Activated CD4-positive, alpha-beta T cell treated with anti-CD3 and anti-CD28 coated beads, Interleukin-2, amount 10 ng/mL, durations not matched to agents 7 days and 5 days (primary cell): ENCODE results near the gene CREB3L1. TPM values are rescaled to one million over a fixed set of nuclear protein-coding genes. Genes with fewer than 3 reads are reported as not detected.

Source experiments
- CTCF ChIA-PET: fragments of 350-600 bp; sonication (Branson Sonifier 250); formaldehyde crosslinking; loops from one replicate; lab custom pipeline; 2021; ENCODE audit warnings: antibody characterized with exemption; lab: Charles Lee
- POLR2A ChIA-PET: fragments of 350-600 bp; sonication (Branson Sonifier 250); formaldehyde crosslinking; loops from one replicate; lab custom pipeline; 2021; ENCODE audit warnings: antibody characterized with exemption; lab: Charles Lee
- DNase-seq: peaks from one replicate; pipeline ENCODE4 v3.0.0-alpha.2; 2020
- H3K27ac Mint-ChIP-seq: one replicate; pipeline ENCODE4 v1.8.0; 2021; ENCODE audit warnings: mild to moderate bottlenecking, moderate library complexity, mixed read lengths
- H3K27me3 Mint-ChIP-seq: one replicate; pipeline ENCODE4 v1.8.0; 2021; ENCODE audit warnings: mixed read lengths
- H3K36me3 Mint-ChIP-seq: one replicate; pipeline ENCODE4 v1.8.0; 2021; ENCODE audit warnings: low read depth, mixed read lengths
- H3K4me1 Mint-ChIP-seq: one replicate; pipeline ENCODE4 v1.8.0; 2021; ENCODE audit warnings: mixed read lengths
- H3K4me3 Mint-ChIP-seq: one replicate; pipeline ENCODE4 v1.8.0; 2021; ENCODE audit warnings: mild to moderate bottlenecking, moderate library complexity, mixed read lengths
- H3K9me3 Mint-ChIP-seq: one replicate; pipeline ENCODE4 v1.8.0; 2021; ENCODE audit warnings: mixed read lengths
- total RNA-seq, 2 experiments: library from RNA; stranded (reverse); gene quantifications; one replicate each; pipeline ENCODE4 v1.2.3, GENCODE V29; 2021

The CREB3L1 gene
- total RNA-seq, 2 experiments from 2014 or later, result not detected

- no peaks in the 10 kb centered on the region for H3K27me3 Mint-ChIP-seq
These were observed 73.2 kb downstream of the CREB3L1 start for GRCh38 chr11:46350695-46351094.

GRCh38 chr11:46351148-46351547, 73.7 kb downstream of the CREB3L1 start:
- Mint-ChIP-seq H3K36me3 (peaks cover 55% of the 10 kb centered on the region), H3K4me3 (peak overlapping the region; percentile 72), H3K9me3 (no peaks in the 10 kb centered on the region), H3K27me3 (no peaks in the 10 kb centered on the region), H3K27ac (peak overlapping the region; percentile 71), H3K4me1 (peaks cover 68% of the 10 kb centered on the region)
- no peak for DNase-seq
- CTCF ChIA-PET, result interaction anchor here (0.6 to 16.1 kb wide), 13 partner anchors 8 to 330 kb away, joined by 3 to 280 read pairs (median 5); partner anchors contain the start of gene MDK
- POLR2A ChIA-PET, result no interaction called here

More at GRCh38 chr11:46350695-46351094, 73.2 kb downstream of the CREB3L1 start:
- Mint-ChIP-seq H3K27ac (peak overlapping the region; percentile 36), H3K4me3 (no peak overlapping the region), H3K9me3 (no peaks in the 10 kb centered on the region), H3K4me1 (peaks cover 71% of the 10 kb centered on the region), H3K36me3 (peaks cover 54% of the 10 kb centered on the region)
- ChIA-PET POLR2A (no interaction called here), CTCF (interaction anchor here (0.9 to 16.1 kb wide), 8 partner anchors 8 to 244 kb away, joined by 3 to 280 read pairs (median 14); partner anchors contain the start of gene MDK)
- no peak for DNase-seq

GRCh38 chr11:46351606-46352005, 74.1 kb downstream of the CREB3L1 start:
- Mint-ChIP-seq H3K9me3 (no peaks in the 10 kb centered on the region), H3K27me3 (no peaks in the 10 kb centered on the region), H3K4me3 (peak overlapping the region; percentile 72), H3K27ac (peak overlapping the region; percentile 71), H3K36me3 (peaks cover 59% of the 10 kb centered on the region), H3K4me1 (peaks cover 67% of the 10 kb centered on the region)
- POLR2A ChIA-PET, result interaction anchor here (0.6 kb wide), 1 partner anchor 817 kb away, joined by 4 read pairs; no protein-coding TSS in a partner anchor
- no peak for DNase-seq
- CTCF ChIA-PET, result interaction anchor here (0.6 to 16.1 kb wide), 24 partner anchors 8 to 493 kb away, joined by 3 to 280 read pairs (median 4); partner anchors contain the start of gene MDK

- ChIA-PET CTCF (interaction anchor here (0.6 to 16.1 kb wide), 32 partner anchors 9 to 492 kb away, joined by 3 to 280 read pairs (median 4); partner anchors contain the start of gene MDK), POLR2A (interaction anchor here (0.6 kb wide), 1 partner anchor 818 kb away, joined by 4 read pairs; no protein-coding TSS in a partner anchor)
- Mint-ChIP-seq H3K36me3 (peaks cover 63% of the 10 kb centered on the region), H3K9me3 (no peaks in the 10 kb centered on the region), H3K27ac (peak overlapping the region; percentile 86), H3K4me1 (peaks cover 66% of the 10 kb centered on the region), H3K27me3 (no peaks in the 10 kb centered on the region), H3K4me3 (peak overlapping the region; percentile 72)
- DNase-seq, result peak; percentile 73
These were observed 74.8 kb downstream of the CREB3L1 start for GRCh38 chr11:46352063-46352841.

- Mint-ChIP-seq H3K4me3 (no peak overlapping the region), H3K9me3 (no peaks in the 10 kb centered on the region), H3K27ac (peak overlapping the region; percentile 86), H3K36me3 (peaks cover 55% of the 10 kb centered on the region), H3K4me1 (peaks cover 73% of the 10 kb centered on the region), H3K27me3 (no peaks in the 10 kb centered on the region)
- no peak for DNase-seq
- ChIA-PET POLR2A (no interaction called here), CTCF (interaction anchor here (0.5 to 16.1 kb wide), 9 partner anchors 11 to 1194 kb away, joined by 3 to 280 read pairs (median 5); partner anchors contain the start of gene MDK)
These were observed 76.2 kb downstream of the CREB3L1 start for GRCh38 chr11:46353698-46354097.

GRCh38 chr11:46356924-46357482, 79.5 kb downstream of the CREB3L1 start:
- H3K27ac Mint-ChIP-seq, result no peak overlapping the region
- no peak for DNase-seq
- no peak overlapping the region for H3K4me3 Mint-ChIP-seq
- no peaks in the 10 kb centered on the region for H3K9me3 Mint-ChIP-seq
- POLR2A ChIA-PET, result interaction anchor here (0.6 kb wide), 2 partner anchors 28 to 261 kb away, joined by 3 to 12 read pairs; no protein-coding TSS in a partner anchor
- peaks cover 27% of the 10 kb centered on the region for H3K36me3 Mint-ChIP-seq
- H3K4me1 Mint-ChIP-seq, result peaks cover 59% of the 10 kb centered on the region
- CTCF ChIA-PET, result interaction anchor here (1.1 to 18.0 kb wide), 3 partner anchors 6 to 204 kb away, joined by 3 to 280 read pairs (median 280); partner anchors contain the start of gene DGKZ
- no peaks in the 10 kb centered on the region for H3K27me3 Mint-ChIP-seq

DNA sequence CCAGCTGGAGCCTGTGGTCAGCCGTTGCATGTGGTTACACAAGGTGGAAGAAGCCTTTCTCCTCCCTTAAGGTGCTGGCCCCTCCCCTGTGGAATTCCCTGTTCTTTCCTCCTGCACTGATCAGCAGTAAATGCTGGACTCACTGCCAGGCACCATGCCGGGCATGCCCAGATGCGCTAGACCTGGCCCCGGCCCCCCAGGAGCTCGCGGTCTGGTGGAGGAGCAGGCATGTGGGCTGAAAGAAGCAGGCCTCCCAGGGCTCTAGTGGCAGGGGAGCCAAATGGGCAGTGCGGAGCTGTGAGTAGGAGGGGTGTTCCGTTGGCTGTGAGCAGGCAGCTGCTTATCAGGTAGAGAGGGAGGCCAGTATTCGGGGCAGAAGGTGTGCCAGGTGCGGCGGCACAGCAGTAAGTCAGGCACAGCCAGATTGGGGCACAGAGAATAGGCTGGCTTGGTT, 80.0 kb downstream of the CREB3L1 start:
- no peaks in the 10 kb centered on the region for H3K9me3 Mint-ChIP-seq
- peaks cover 60% of the 10 kb centered on the region for H3K4me1 Mint-ChIP-seq
- POLR2A ChIA-PET, result interaction anchor here (0.6 kb wide), 2 partner anchors 29 to 261 kb away, joined by 3 to 12 read pairs; no protein-coding TSS in a partner anchor
- no peak overlapping the region for H3K4me3 Mint-ChIP-seq
- DNase-seq, result no peak
- no peaks in the 10 kb centered on the region for H3K27me3 Mint-ChIP-seq
- H3K27ac Mint-ChIP-seq, result no peak overlapping the region
- CTCF ChIA-PET, result interaction anchor here (0.8 to 18.0 kb wide), 3 partner anchors 6 to 23 kb away, joined by 3 to 280 read pairs (median 280); partner anchors contain the start of gene DGKZ
- H3K36me3 Mint-ChIP-seq, result peaks cover 26% of the 10 kb centered on the region

GRCh38 chr11:46359953-46360352, 82.5 kb downstream of the CREB3L1 start:
- Mint-ChIP-seq H3K4me3 (no peak overlapping the region), H3K9me3 (no peaks in the 10 kb centered on the region), H3K27me3 (no peaks in the 10 kb centered on the region), H3K4me1 (peaks cover 52% of the 10 kb centered on the region), H3K36me3 (peaks cover 17% of the 10 kb centered on the region), H3K27ac (no peak overlapping the region)
- CTCF ChIA-PET, result interaction anchor here (0.7 to 18.0 kb wide), 5 partner anchors 8 to 120 kb away, joined by 3 to 280 read pairs (median 3); partner anchors contain the start of gene DGKZ
- DNase-seq, result no peak
- POLR2A ChIA-PET, result no interaction called here

GRCh38 chr11:46360878-46361277, 83.4 kb downstream of the CREB3L1 start:
- POLR2A ChIA-PET, result interaction anchor here (0.6 kb wide), 1 partner anchor 30 kb away, joined by 3 read pairs; no protein-coding TSS in a partner anchor

DNA sequence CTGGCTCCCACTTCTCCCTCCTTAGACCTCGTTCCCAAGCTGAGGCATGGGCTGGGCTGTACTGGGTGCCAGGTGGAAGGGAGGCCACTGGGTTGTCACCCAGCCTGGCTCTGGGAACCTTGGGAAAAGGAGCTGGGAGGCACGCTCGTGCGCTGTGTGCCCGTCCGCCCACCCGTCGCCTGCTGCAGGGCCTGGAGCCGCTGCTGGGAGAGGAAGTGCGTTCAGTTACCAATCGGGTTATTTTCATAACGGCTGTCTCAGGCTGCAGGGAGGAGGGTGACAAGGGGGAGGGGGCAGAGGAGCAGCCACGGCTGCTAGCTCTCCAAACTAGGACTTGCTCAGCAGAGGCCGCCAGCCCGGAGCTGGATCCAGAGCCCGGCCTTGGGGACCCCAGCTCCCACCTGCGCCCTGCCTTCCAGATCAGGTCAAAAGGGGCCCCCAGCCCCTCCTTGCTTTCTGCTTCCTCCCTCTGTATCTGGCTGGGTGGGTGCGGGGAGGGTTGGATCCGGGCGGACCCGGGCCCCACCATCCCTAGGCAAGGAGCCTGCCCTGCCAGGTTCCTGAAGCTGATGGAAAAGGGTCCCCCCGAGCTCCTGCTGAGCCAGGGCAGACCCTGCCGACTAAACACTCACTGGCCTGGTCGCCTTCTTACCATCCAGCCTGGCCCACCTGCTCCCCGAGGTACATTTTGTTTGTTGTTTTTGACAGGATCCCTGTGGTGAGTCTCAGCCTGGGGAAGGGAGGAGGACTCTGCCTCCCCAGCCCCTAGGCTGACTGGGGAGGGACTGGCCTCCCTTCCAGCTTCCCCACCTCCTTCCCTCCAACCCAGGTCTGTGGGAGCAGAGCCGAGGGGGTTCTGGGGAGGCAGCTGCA, 84.1 kb downstream of the CREB3L1 start:
- Mint-ChIP-seq H3K4me1 (peaks cover 51% of the 10 kb centered on the region), H3K36me3 (peaks cover 12% of the 10 kb centered on the region), H3K27me3 (no peaks in the 10 kb centered on the region), H3K27ac (peak overlapping the region; percentile 84), H3K4me3 (peak overlapping the region; percentile 67), H3K9me3 (no peaks in the 10 kb centered on the region)
- DNase-seq, result peak; percentile 75
- ChIA-PET POLR2A (interaction anchor here (0.5 to 0.6 kb wide), 3 partner anchors 31 to 255 kb away, joined by 3 read pairs; no protein-coding TSS in a partner anchor), CTCF (interaction anchor here (0.6 to 18.0 kb wide), 8 partner anchors 8 to 1097 kb away, joined by 3 to 280 read pairs (median 4); partner anchors contain the start of gene DGKZ)

More at GRCh38 chr11:46360878-46361277, 83.4 kb downstream of the CREB3L1 start:
- H3K4me3 Mint-ChIP-seq, result peak overlapping the region; percentile 67
- peaks cover 16% of the 10 kb centered on the region for H3K36me3 Mint-ChIP-seq
- no peaks in the 10 kb centered on the region for H3K9me3 Mint-ChIP-seq
- no peak for DNase-seq
- peak overlapping the region; percentile 84 for H3K27ac Mint-ChIP-seq
- peaks cover 55% of the 10 kb centered on the region for H3K4me1 Mint-ChIP-seq
- no peaks in the 10 kb centered on the region for H3K27me3 Mint-ChIP-seq
- CTCF ChIA-PET, result interaction anchor here (0.6 to 18.0 kb wide), 10 partner anchors 8 to 1098 kb away, joined by 3 to 280 read pairs (median 4); partner anchors contain the start of gene DGKZ
